SU-DHL-6 (cell line): ENCODE measurements around the gene MYCBPAP.

ENCODE experiments used
- H2AFZ ChIP-seq: fragments of 200-600 bp; sonication (generic); 2 replicates; pipeline ENCODE4 v1.6.1; 2014; ENCODE audit warnings: low read depth, mild to moderate bottlenecking, moderate library complexity, mixed read lengths, antibody characterized with exemption, low read length; ENCODE audit not compliant: severe bottlenecking
- H3F3A ChIP-seq: fragments of 200-600 bp; shearing (Covaris generic); 2 replicates; pipeline ENCODE4 v1.6.0; 2016; ENCODE audit warnings: antibody characterized with exemption, mild to moderate bottlenecking; ENCODE audit not compliant: insufficient read depth
- H3K27ac ChIP-seq: fragments of 200-600 bp; sonication (generic); 2 replicates; pipeline ENCODE4 v1.5.1; 2016; ENCODE audit warnings: low read depth, mild to moderate bottlenecking, low read length, moderate library complexity, mixed read lengths
- H3K27me3 ChIP-seq: fragments of 200-600 bp; sonication (generic), shearing (Covaris generic); 2 replicates; pipeline ENCODE4 v1.6.0; 2014; ENCODE audit warnings: mild to moderate bottlenecking, low read length
- H3K36me3 ChIP-seq: fragments of 200-600 bp; sonication (generic); 2 replicates; pipeline ENCODE4 v1.6.1; 2014; ENCODE audit warnings: mild to moderate bottlenecking, low read length, mixed read lengths
- H3K4me2 ChIP-seq: fragments of 300-600, 200-600 bp; shearing (Covaris generic), sonication (generic); 2 replicates; pipeline ENCODE4 v1.6.0; 2014; ENCODE audit warnings: low read length, low read depth, mild to moderate bottlenecking; ENCODE audit not compliant: poor library complexity, severe bottlenecking
- H3K4me3 ChIP-seq: fragments of 200-600 bp; sonication (generic); 2 replicates; pipeline ENCODE4 v1.5.1; 2014; ENCODE audit warnings: antibody characterized with exemption, low read length, mild to moderate bottlenecking, mixed read lengths; ENCODE audit not compliant: insufficient read depth, poor library complexity, severe bottlenecking
- H3K79me2 ChIP-seq: fragments of 200-600 bp; sonication (generic); 2 replicates; pipeline ENCODE4 v1.6.1; 2014; ENCODE audit warnings: mild to moderate bottlenecking, low read length, moderate library complexity; ENCODE audit not compliant: insufficient read depth
- H3K9ac ChIP-seq: fragments of 200-600 bp; sonication (generic); 2 replicates; pipeline ENCODE4 v1.7.0; 2014; ENCODE audit warnings: mild to moderate bottlenecking, low read length
- H3K9me2 ChIP-seq: fragments of 200-600 bp; sonication (generic); replicated peaks from 2 replicates; pipeline ENCODE4 v1.6.1; 2014; ENCODE audit warnings: low read length; ENCODE audit not compliant: insufficient read depth
- H3K9me3 ChIP-seq: fragments of 200-600 bp; sonication (generic); 2 replicates; pipeline ENCODE4 v1.6.1; 2014; ENCODE audit warnings: low read length, mixed read lengths; ENCODE audit not compliant: insufficient read depth
- H4K20me1 ChIP-seq: fragments of 200-600 bp; sonication (generic); 2 replicates; pipeline ENCODE4 v1.6.1; 2014; ENCODE audit warnings: low read depth, mild to moderate bottlenecking, antibody characterized with exemption, low read length, moderate library complexity, mixed read lengths
- CTCF ChIP-seq: fragments of 200-600 bp; sonication (generic); IDR thresholded peaks from one replicate; pipeline ENCODE4 v1.5.1; 2017; ENCODE audit warnings: antibody characterized with exemption, mild to moderate bottlenecking, low read length, moderate library complexity; ENCODE audit not compliant: insufficient read depth, poor library complexity, severe bottlenecking
- EZH2phosphoT487 ChIP-seq: fragments of 200-600 bp; sonication (generic), shearing (Covaris generic); conservative IDR thresholded peaks from 2 replicates; pipeline ENCODE4 v1.6.1; 2018; ENCODE audit warnings: mild to moderate bottlenecking, antibody characterized with exemption, low read length, moderate library complexity, mixed read lengths

MYCBPAP gene

GRCh38 chr17:50538549-50539410, 30.5 kb downstream of the MYCBPAP start:
- H3F3A ChIP-seq, result no peaks in the 10 kb centered on the region
- no peak overlapping the region for H3K4me3 ChIP-seq
- no peaks in the 10 kb centered on the region for H3K27me3 ChIP-seq
- no peaks in the 10 kb centered on the region for H3K79me2 ChIP-seq
- no peak overlapping the region for H3K4me2 ChIP-seq
- no peaks in the 10 kb centered on the region for H3K9me2 ChIP-seq
- no peak for TF ChIP-seq EZH2phosphoT487
- TF ChIP-seq CTCF, result no peak
- no peak overlapping the region for H3K27ac ChIP-seq
- no peaks in the 10 kb centered on the region for H3K36me3 ChIP-seq
- H4K20me1 ChIP-seq, result no peaks in the 10 kb centered on the region
- H2AFZ ChIP-seq, result no peak overlapping the region
- no peak overlapping the region for H3K9ac ChIP-seq
- H3K9me3 ChIP-seq, result no peaks in the 10 kb centered on the region

- Histone ChIP-seq H3K27ac (no peak overlapping the region), H2AFZ (no peak overlapping the region), H3K4me2 (no peak overlapping the region), H3K4me3 (no peak overlapping the region), H3K9ac (no peak overlapping the region), H3K79me2 (no peaks in the 10 kb centered on the region), H4K20me1 (no peaks in the 10 kb centered on the region), H3K9me2 (no peaks in the 10 kb centered on the region), H3K36me3 (no peaks in the 10 kb centered on the region), H3F3A (no peaks in the 10 kb centered on the region), H3K27me3 (no peaks in the 10 kb centered on the region), H3K9me3 (no peaks in the 10 kb centered on the region)
- TF ChIP-seq CTCF, result no peak
- TF ChIP-seq EZH2phosphoT487, result no peak
Measured at GRCh38 chr17:50539762-50540559, 31.7 kb downstream of the MYCBPAP start.

- Histone ChIP-seq H3K9me2 (no peaks in the 10 kb centered on the region), H3K4me3 (no peak overlapping the region), H3K27ac (no peak overlapping the region), H3K9me3 (no peaks in the 10 kb centered on the region), H4K20me1 (no peaks in the 10 kb centered on the region), H3K36me3 (no peaks in the 10 kb centered on the region), H3F3A (no peaks in the 10 kb centered on the region), H3K4me2 (peak overlapping the region; percentile 64), H2AFZ (no peak overlapping the region), H3K79me2 (no peaks in the 10 kb centered on the region), H3K27me3 (no peaks in the 10 kb centered on the region), H3K9ac (peak overlapping the region; percentile 56; the same call in 1 of the 2 replicates)
- no peak for TF ChIP-seq CTCF
- TF ChIP-seq EZH2phosphoT487, result no peak
Measured at GRCh38 chr17:50540560-50541401, 32.5 kb downstream of the MYCBPAP start.
